GM18498 (cell line): ENCODE results near the gene GPR17.

Source experiments
- ATAC-seq: cut with Tn5 transposase; IDR thresholded peaks from one replicate; pipeline ENCODE4 v1.9.1; 2021; ENCODE audit warnings: mild to moderate bottlenecking, moderate library complexity; ENCODE audit not compliant: unreplicated experiment

GPR17 gene

GRCh38 chr2:127614246-127614645, 31.7 kb upstream of the GPR17 start:
- no peak for ATAC-seq

GRCh38 chr2:127614731-127615130, 31.2 kb upstream of the GPR17 start:
- no peak for ATAC-seq

GRCh38 chr2:127615511-127616166, 30.3 kb upstream of the GPR17 start:
- no peak for ATAC-seq

GRCh38 chr2:127618551-127619202, 27.3 kb upstream of the GPR17 start:
- ATAC-seq = no peak

GRCh38 chr2:127619203-127619590, 26.8 kb upstream of the GPR17 start:
- no peak for ATAC-seq

GRCh38 chr2:127619877-127620705, 25.9 kb upstream of the GPR17 start:
- no peak for ATAC-seq

- ATAC-seq = no peak
These were observed 25.1 kb upstream of the GPR17 start for GRCh38 chr2:127620866-127621265.

- ATAC-seq = no peak
These were observed 23.9 kb upstream of the GPR17 start for GRCh38 chr2:127621981-127622431.

- ATAC-seq = no peak
These were observed 23.2 kb upstream of the GPR17 start for GRCh38 chr2:127622561-127623387.

GRCh38 chr2:127623388-127624319, 22.3 kb upstream of the GPR17 start:
- ATAC-seq = no peak

- ATAC-seq = no peak
These were observed 21.6 kb upstream of the GPR17 start for GRCh38 chr2:127624320-127624755.

- ATAC-seq = no peak
These were observed 21.0 kb upstream of the GPR17 start for GRCh38 chr2:127624756-127625571.

- no peak for ATAC-seq
These were observed 20.4 kb upstream of the GPR17 start for GRCh38 chr2:127625572-127625951.

- ATAC-seq = no peak
These were observed 19.8 kb upstream of the GPR17 start for GRCh38 chr2:127626175-127626574.

- ATAC-seq = no peak
These were observed 18.8 kb upstream of the GPR17 start for GRCh38 chr2:127626917-127627739.

GRCh38 chr2:127627740-127628571, 18.0 kb upstream of the GPR17 start:
- ATAC-seq = no peak
